EH (cell line): ENCODE measurements around the gene MMP13.
"Not testable (repeated sequence)": the region's sequence is repeated elsewhere in the genome, so short reads cannot be mapped to it uniquely, and the experiment has no call there.

ENCODE experiments used
- DNase-seq: peaks from one replicate; pipeline ENCODE4 v3.0.0-alpha.2; 2015; ENCODE audit warnings: low read depth

MMP13 gene

DNA sequence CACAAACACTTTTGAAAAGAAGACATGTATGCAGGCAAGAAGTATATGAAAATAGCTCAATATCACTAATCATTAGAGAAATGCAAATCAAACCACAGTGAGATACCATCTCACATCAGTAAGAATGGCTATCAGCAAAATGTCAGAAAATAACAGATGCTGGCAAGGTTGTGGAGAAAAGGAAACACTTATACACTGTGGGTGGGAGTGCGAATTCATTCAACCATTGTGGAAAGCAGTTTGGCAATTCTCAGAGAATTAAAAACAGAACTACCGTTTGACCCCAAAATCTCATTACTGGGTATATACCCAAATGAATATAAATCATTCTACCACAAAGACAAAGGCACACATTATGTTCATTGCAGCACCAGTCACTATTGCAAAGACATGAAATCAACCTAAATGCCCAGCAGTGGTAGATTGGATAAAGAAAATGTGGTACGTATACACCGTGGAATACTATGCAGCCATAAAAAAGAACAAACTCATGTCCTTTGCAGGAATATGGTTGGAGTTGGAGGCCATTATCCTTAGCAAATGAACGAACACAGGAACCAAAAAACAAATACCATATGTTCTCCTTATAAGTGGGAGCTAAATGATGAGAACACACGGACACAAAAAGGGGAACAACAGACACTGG is 18.5 kb downstream of the MMP13 start:
- no peak for DNase-seq

DNA sequence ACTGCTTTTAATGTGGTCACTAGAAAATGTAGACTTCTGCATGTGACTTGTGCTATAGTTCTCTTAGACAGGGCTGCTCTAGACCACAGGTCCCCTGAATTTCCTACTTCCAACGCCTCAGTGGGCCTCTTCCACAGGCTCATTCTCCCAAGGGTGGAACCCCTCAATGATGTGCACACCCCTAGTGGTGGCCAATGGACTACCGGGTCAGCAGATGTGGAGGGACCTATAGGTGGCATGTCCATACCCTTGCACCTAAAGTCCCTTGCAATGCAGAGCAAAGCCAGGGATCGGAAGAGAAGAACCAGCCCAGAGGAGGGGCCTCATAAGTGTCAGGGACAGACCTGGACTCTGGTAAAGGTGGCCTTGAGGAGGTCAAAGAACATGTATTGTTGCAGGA is 20.0 kb downstream of the MMP13 start:
- no peak for DNase-seq

DNA sequence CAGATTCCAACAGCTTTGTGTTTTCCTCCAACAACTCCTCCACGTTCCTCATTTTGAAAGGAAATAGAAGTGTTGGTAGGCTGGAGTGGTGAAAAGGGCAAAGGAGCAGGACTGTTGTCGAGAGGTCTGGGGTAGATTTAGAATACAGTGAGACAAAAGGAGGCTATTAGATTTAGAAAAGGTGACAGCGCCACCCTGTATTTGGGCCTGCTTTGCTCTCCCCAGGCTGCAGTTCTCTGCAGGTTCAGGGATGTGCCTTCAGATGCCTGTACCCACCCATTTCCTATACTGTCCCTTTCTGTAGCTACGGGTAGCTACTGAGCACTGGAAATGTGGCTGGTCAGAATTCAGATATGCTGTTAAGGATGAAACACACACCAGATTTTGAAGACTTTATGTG is 20.8 kb downstream of the MMP13 start:
- no peak for DNase-seq

DNA sequence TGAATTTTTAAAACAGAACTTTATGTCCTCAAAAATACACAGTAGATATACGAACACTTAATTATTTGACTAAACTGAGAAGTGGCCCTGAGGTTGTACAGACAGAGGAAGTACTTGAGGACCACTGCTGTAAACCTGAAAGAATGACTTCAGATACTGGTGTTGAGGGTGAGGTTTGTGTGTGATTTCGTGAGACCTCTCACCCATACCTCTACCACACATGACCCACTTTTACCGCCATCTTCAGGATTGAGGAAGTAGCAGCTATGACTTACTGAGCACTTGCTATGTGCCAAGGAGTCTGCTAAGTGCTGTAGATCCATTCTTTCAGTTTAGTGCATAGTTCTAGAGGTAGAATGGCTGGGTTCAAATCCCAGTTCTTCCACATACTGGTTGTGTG is 21.9 kb downstream of the MMP13 start:
- DNase-seq, result no peak

DNA sequence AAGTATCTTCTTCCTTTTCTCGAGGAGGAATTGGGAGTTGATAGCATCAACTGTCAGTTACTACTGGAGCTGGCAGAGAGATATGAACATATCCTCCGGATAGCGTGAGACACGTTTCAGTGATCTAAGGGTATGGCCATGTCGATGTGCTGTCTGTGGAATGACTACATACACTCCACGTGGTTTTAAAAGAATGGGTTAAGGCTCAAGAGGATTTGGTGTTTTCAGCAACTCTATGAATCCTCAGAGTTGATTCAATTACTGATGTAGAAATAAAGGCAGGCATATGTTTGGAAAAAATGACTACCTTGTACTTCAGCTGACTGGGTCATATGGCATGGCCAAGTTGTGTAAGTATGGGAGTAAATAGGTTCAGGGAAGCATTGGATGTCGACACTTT is 22.9 kb downstream of the MMP13 start:
- no peak for DNase-seq

DNA sequence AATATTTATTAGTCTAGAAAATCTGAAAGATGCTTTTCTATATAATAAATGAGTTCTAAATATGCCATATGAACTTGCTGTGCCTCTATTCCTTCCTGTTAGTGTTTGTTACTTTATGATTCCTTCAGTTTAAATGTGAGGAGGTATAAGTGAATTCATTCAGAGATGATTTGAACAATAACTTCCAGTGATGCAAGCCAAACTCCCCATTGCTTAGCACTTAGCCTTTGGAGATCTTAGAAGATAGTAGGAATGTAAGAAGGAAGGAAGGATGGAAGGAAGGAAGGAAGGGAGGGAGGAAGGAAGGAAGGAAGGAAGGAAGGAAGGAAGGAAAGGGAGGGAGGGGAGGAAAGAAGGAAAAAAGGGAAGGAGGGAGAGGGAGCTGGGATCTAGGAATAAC is 25.1 kb downstream of the MMP13 start:
- no peak for DNase-seq

DNA sequence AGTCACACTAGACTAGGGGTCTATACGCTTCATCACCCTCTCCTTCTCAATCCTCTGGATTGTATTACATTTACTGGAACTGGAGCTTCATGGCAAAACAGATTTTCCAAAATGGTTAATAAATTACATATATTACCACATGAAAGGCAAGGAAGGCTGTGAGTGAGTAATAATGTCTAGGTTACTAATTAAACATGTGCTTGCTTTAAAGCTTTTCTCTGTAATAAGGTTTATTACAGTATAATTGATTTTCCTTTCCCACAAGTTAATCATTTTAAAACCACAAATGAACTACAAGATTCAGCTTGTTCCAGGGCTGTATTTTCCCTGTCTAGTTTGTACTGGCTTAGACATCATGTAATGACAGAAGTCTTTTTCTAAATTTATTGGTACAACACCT is 25.6 kb downstream of the MMP13 start:
- DNase-seq, result no peak

DNA sequence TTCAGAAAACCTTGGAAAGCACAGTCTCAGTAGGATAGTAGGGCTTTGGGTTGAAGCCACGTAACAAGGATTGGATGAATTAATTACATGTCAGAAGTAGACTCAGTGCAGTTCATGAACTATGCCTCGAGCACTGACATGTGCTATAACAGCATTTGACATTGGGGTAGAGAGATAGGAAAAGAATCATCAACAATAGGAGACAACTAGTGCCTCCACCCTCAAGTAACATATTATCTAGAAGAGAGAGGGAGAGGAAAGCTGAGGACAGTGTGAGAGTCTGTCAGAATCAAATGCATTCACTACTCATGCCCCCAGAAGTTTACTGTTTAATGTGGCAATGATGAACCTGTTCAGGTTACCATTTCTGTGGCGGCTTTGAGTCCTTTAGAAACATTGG is 26.4 kb downstream of the MMP13 start:
- no peak for DNase-seq

DNA sequence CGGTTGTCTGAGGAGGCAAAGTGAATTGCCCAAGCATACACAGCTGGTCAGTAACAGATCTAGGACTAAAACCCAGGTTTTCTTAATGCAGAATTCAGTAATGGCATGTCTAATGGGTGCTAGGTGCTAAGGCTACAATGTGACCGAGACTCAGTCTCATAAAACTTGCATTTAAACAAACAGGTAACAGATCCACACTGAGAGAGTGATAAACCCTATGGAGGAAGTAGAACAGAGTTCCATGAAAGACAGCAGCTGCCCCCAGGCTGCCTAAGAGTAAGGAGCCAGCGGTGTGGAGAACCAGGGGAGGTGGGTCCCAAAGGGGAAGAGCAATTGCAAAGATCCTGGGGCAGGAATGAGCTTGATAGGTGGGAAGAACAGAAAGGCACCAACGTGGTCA is 27.3 kb downstream of the MMP13 start:
- DNase-seq, result no peak

DNA sequence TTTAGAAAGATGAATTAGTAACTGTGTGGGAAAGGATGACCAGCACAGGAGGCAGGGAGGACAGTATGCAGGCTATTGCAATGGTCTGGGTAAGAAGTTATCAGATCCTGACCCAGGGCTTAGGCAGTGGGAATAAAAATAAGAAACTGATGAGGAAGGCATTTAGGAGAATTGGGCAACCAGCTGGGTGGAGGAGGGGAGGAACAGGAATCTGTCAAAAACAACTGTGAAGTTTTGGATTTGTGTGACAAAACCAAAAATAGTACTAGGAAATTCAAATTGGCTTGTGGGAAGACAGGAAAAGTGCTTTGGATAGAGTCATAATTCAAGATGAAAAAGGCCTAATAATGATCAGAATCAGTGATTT is 27.9 kb downstream of the MMP13 start:
- DNase-seq, result peak; percentile 48

DNA sequence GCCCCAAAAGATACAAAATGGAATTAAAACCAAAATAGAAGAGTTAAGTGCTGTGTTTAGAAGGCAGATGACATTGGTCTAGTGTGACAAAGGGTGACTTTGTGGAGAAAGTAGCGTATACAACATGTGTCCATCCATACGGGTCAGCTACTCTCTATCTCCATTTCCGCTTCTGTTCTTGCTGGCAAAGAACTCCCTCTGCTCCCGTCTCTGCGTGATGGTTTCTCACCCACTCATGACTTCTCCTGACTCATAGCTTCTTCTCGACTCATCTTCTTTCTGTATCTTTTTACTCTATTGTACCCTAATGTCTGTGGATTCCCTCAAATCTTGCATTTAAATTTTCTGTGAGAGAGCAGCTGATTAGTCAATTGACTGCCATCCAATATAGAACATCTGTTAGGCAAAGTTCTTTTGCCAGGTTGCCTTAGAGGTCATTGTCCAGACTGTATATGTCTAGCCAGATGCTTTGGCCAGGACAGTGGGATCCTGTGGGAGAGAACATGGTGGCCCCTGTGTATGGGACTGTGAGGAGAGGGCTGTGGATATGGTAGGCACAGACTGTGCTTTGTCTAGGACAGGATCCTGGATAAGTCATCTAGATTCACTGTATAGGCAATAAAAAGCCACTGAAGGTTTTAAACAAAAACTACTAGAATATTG is 28.4 kb downstream of the MMP13 start:
- no peak for DNase-seq

DNA sequence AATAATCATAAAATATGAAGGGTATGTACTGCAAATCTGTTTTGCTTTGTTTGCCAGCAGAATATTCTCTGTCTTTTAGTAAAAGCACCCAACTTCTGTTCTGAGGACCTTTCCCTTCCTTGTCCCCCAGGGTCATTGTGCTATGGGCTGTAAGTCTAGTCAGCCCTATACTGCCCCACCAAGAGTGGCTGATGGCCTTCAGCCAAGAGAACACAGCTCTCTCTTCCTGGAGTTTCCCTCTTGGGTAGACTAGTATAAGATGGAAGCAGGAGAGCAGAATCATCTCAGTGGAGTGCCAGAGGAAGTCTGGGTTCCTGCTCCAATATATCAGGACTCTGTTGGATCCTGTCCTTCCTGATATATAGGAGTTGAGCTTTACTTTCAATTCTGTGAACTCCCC is 29.0 kb downstream of the MMP13 start:
- no peak for DNase-seq

DNA sequence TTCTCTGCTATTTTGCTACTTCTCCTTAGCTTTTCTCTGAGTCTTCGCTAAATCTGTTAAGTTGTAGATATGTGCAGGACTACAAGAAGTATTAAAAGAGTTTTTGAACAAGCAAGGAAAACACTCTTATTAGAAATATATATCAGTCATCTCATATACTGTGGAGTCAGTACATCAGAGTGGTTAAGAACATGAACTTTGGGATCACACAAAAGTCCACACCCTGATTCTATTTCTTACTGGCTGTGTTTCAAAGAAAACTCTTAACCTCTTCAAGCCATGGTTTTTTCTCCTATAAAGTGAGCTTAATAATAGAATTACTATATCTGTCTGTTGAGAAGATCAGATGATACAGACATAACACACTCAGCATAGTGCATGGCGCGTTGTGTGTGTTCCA is 29.5 kb downstream of the MMP13 start:
- no peak for DNase-seq

DNA sequence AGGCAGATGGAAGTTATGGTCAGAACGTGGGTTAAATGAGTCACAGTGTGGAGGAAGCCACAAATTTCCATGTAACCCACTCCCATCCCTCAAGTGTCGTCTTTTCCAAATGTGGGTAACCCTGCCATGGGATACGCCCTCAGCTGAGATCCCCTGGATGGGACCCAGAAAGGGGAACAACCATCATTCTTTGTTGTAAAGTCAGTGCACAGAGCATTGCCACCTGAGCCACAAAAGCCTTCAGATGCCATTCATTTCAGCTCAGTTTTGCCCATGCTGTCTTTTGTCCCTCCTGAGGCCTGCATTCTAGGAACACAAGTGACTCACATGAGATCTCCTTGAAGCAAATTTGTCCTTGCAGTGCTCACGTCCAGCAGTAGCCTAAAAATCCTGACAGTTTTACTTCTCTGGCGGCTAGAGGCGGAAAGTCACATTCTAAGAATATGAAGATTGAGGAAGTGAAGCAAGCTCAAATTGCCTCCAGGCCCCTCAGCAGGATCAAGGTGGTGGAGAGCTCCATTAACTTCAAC is 30.6 kb downstream of the MMP13 start:
- peak; percentile 76 for DNase-seq

DNA sequence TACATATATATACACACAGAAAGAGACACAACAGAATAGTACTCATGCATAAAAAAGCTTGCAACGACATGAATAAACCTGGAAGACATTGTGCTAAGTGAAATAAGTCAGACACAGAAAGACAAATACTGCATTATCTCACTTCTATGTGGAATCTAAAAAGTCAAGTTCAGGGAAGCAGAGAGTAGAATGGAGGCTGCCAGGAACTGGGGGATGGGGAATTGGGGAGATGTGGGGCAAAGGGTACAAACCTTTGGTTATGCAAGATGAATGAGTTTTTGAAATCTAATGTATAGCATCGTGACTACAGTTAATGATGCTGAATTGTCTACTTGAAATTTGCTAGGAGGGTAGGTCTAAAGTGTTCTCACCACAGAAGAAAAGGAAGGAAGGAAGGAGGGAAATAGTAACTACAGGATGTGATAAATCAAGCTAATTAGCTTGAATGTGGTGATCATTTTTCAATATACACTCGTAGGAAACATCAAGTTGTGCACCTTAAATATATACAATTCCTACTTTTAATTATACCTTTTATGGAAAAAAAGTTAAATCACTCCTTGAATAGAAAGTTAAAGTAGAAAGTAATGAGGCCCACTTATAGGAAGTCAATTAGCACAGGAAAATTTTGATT is 33.8 kb downstream of the MMP13 start:
- DNase-seq, result no peak

DNA sequence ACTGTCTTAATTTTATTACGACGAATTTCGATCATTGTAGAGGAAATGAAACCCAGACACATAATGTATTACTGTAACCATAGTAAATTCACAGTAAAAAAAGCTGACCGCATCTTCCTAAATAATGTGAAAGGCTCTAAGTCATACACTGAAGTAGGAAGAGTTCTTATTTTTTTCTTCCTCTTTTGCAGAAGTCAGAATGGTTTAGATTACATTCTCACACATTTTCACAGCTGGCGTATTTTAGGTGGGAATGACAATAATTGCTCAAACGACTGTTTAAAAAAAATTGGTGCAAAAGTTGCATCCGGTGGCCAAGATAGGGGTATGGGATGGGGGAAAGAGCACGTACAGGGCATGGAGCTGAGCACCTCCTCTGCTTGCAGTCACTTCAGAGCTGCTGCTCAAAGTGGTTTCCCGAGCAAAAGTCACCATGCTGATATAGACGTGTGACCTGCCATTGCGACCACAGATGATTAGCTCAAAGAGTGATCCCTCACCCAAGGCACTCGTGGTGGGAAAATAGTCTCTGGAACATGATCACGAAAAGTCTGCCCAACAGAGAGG is 35.3 kb downstream of the MMP13 start:
- DNase-seq, result no peak

DNA sequence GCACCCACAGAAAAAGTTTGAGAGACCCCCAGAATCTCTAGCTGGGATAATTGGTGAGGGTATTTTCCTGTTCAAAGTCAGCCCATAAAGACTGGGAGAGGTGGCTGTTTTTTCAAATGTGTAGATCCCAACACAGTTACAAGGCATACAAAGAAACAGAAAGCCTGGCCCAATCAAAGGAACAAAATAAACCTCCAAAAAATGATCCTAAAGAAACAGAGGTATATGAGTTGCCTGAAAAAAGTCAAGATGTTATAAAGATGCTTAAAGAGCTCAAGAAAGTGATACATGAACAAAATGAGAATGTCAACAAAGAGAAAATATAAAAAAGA is 40.5 kb downstream of the MMP13 start:
- DNase-seq, result no peak

DNA sequence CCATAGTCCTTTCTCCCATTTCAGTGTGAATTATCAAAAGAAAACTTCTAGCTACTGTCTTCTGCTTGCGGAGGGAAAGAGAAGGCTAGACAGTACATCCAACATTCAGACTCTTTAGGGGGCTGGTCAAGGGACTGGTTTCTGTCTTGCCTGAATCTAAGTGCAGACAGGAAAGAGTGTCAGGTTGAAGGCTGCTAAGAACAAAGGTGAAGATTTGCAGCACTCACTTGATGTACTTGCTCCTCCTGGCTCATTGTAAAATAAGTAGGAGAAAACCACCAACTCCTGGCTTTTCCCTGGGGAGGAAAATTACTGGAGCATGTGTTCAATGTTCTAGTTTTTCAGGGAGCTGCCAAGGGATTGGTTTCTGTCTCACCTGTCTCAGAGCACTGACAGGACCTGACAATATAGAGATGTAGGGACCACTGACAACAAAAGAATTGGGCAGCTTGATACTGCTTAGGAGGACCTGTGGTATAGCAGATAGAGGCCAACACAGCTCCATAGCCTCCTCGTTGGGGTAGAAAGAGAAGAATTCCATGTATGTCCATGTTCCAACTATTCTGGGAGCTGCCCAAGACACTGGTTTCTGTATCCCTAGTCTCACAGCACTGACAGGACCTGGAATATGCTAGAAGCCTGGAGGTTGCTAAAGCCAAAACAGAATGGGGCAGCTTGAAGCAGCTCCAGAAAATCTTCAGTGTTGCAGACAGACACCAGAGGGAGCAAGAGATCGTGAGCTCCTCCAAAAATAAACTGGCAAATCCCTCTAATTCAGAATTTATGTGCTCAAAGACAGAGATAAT is 41.1 kb downstream of the MMP13 start:
- peak; percentile 62 for DNase-seq

DNA sequence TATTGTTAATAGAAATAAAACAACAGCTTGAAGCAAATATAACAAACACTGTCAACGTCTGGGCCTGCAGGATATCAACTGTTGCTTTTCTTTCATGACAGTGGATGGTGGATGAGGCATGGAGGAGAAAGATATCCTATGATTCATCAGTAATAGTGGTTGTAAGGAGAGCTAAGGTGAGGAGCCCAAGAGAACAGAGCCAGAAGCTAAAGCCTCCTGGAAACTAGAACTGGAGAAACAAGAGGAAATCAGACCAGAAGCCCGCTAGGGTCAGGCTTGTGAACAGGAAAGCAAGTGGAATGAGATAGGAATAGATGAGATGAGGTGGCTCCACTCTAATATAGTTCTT is 43.1 kb downstream of the MMP13 start:
- DNase-seq, result peak; percentile 9

DNA sequence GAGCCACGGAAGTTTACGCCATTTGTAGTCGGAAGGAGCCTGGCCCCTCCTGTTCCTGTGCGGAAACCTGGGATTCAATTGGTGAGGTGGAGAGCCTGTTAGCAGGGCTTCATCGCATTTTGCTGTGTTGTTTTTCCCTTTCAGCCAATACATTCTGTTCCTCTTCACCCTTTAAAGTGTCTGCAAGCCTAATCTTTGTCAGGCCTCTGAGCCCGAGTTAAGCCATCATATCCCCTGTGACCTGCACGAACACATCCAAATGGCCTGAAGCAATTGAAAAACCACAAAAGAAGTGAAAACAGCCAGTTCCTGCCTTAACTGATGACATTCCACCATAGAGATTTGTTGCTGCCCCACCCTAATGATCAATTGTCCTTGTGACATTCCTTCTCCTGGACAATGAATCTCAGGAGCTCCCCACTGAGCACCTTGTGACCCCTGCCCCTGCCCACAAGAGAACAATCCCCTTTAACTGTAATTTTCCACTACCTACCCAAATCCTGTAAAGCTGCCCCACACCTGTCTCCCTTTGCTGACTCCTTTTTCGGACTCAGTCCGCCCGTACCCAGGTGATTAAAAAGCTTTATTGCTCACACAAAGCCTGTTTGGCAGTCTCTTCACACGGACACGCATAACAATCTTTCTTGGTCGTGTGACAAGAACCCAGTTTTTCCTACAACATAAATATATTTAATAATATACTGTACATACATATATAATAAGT is 43.6 kb downstream of the MMP13 start:
- peak; percentile 25 for DNase-seq

DNA sequence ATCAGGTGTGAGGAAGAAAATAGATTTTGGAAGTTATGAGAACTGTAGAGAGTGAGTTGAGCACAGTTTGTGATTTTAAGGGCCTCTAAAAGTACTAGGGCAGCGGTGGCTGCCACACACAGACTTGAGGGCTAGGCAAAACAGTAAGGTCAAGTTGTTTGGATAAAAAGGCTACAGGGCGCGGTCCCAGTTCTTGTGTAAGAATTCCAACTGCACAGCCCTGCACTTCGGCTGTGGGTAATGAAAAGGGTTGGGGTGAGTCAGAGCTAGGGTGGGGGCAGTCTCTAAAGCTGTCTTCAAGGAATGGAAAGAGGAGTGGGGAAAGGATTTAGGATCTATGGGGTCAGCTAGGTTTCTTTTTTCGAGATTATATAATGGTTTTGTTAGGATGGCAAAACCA is 49.7 kb downstream of the MMP13 start:
- DNase-seq, result peak; percentile 28

DNA sequence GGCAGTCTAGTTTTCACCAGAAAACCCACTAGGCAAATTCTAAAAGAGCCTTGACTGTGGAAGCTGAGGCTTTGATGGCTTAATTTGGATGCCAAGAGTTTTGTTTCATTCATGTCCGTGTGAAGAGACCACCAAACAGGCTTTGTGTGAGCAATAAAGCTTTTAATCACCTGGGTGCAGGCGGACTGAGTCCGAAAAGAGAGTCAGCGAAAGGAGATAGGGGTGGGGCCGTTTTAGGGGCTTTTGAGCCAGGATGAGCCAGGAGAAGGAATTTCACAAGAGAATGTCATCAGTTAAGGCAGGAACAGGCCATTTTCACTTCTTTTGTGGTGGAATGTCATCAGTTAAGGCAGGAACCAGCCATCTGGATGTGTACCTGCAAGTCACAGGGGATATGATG is 51.6 kb downstream of the MMP13 start:
- DNase-seq, result not testable (repeated sequence)
